Calu3 (cell line): ENCODE data around the gene NFX1. TPM values are rescaled to one million over a fixed set of nuclear protein-coding genes. Genes with fewer than 3 reads are reported as not detected.

Experiments used
- BruUV-seq: library from RNA; stranded (reverse); fragments of 400-500 nt; replicated peaks from 2 replicates; lab custom pipeline; 2021; lab: Mats Ljungman, UMichigan
- CTCF ChIA-PET: fragments of 300-600 bp; sonication (Branson Sonifier 250); formaldehyde crosslinking; loops from one replicate; lab custom pipeline; 2022; ENCODE audit warnings: antibody characterized with exemption; lab: Charles Lee
- DNase-seq: peaks from one replicate; pipeline ENCODE4 v3.0.0; 2022
- H3K27ac Mint-ChIP-seq: one replicate; pipeline ENCODE4 v1.8.0; 2022; ENCODE audit warnings: mixed read lengths; ENCODE audit not compliant: unreplicated experiment
- H3K27me3 Mint-ChIP-seq: one replicate; pipeline ENCODE4 v1.8.0; 2022; ENCODE audit warnings: mixed read lengths; ENCODE audit not compliant: unreplicated experiment
- H3K36me3 Mint-ChIP-seq: one replicate; pipeline ENCODE4 v1.8.0; 2022; ENCODE audit warnings: mild to moderate bottlenecking, moderate library complexity, mixed read lengths; ENCODE audit not compliant: insufficient read depth, unreplicated experiment
- H3K4me1 Mint-ChIP-seq: one replicate; pipeline ENCODE4 v1.8.0; 2022; ENCODE audit warnings: mild to moderate bottlenecking, low read depth, mixed read lengths; ENCODE audit not compliant: unreplicated experiment
- H3K4me3 Mint-ChIP-seq: one replicate; pipeline ENCODE4 v1.8.0; 2022; ENCODE audit warnings: mild to moderate bottlenecking, low read depth, moderate library complexity, mixed read lengths; ENCODE audit not compliant: unreplicated experiment
- H3K9me3 Mint-ChIP-seq: one replicate; pipeline ENCODE4 v1.8.0; 2022; ENCODE audit warnings: low read depth, mixed read lengths; ENCODE audit not compliant: unreplicated experiment
- CTCF ChIP-seq: fragments of 200-600 bp; IDR thresholded peaks from one replicate; pipeline ENCODE4 v1.8.0; 2022; ENCODE audit warnings: antibody characterized with exemption; ENCODE audit not compliant: unreplicated experiment
- intact Hi-C: fragments of 100-400 bp; cut with micrococcal nuclease; formaldehyde crosslinking; loops from one replicate; pipeline ENCODE4 v1.10.0; 2022; ENCODE audit not compliant: unreplicated experiment
- total RNA-seq: library from RNA; stranded (reverse); gene quantifications from 2 replicates; pipeline ENCODE4 v1.2.3, GENCODE V29; 2022

Gene NFX1
- total RNA-seq, 1 experiment from 2014 or later, result 27.3 TPM

DNA sequence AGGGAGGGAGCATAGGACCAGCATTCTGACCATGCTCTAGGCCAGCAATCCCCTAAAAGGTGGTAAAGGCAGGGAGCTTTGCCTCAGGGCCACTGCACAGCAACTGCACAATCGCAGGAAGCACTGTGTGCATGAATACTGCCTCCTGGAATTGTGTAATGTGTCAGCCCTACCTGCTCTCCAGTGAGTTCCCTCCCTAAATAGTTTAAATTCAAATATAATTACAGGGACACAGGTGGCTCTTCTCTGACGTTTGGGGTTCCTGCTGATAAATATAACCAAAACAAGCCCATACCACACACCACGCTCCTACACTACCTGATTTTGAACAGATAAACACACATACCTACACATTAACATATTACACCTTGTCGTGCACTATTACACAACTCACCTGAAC, 34.8 kb upstream of the NFX1 start:
- H3K27me3 Mint-ChIP-seq, result no peaks in the 10 kb centered on the region
- H3K4me1 Mint-ChIP-seq, result no peaks in the 10 kb centered on the region
- CTCF ChIA-PET, result no interaction called here
- H3K9me3 Mint-ChIP-seq, result no peaks in the 10 kb centered on the region
- intact Hi-C loops, result no loop called here
- no peak overlapping the region for H3K4me3 Mint-ChIP-seq
- peaks cover 38% of the 10 kb centered on the region for H3K36me3 Mint-ChIP-seq
- no peak for DNase-seq
- no peak overlapping the region for H3K27ac Mint-ChIP-seq
- no peak for TF ChIP-seq CTCF
- BruUV-seq, result no TSS peak

- Mint-ChIP-seq H3K9me3 (no peaks in the 10 kb centered on the region), H3K27me3 (no peaks in the 10 kb centered on the region), H3K27ac (no peak overlapping the region), H3K36me3 (peaks cover 41% of the 10 kb centered on the region), H3K4me3 (no peak overlapping the region), H3K4me1 (no peaks in the 10 kb centered on the region)
- DNase-seq, result no peak
- no TSS peak for BruUV-seq
- intact Hi-C loops, result no loop called here
- CTCF ChIA-PET, result no interaction called here
- TF ChIP-seq CTCF, result no peak
These were observed 34.1 kb upstream of the NFX1 start for GRCh38 chr9:33256236-33256635.

GRCh38 chr9:33257276-33257675, 33.0 kb upstream of the NFX1 start:
- Mint-ChIP-seq H3K4me1 (no peaks in the 10 kb centered on the region), H3K36me3 (peaks cover 41% of the 10 kb centered on the region), H3K27me3 (no peaks in the 10 kb centered on the region), H3K9me3 (no peaks in the 10 kb centered on the region), H3K4me3 (no peak overlapping the region), H3K27ac (no peak overlapping the region)
- intact Hi-C loops, result no loop called here
- no peak for TF ChIP-seq CTCF
- CTCF ChIA-PET, result no interaction called here
- no TSS peak for BruUV-seq
- DNase-seq, result no peak

- DNase-seq, result no peak
- Mint-ChIP-seq H3K4me1 (peaks cover 11% of the 10 kb centered on the region), H3K4me3 (no peak overlapping the region), H3K27ac (no peak overlapping the region), H3K36me3 (peaks cover 66% of the 10 kb centered on the region), H3K27me3 (no peaks in the 10 kb centered on the region), H3K9me3 (no peaks in the 10 kb centered on the region)
- CTCF ChIA-PET, result no interaction called here
- intact Hi-C loops, result no loop called here
- BruUV-seq, result no TSS peak
- no peak for TF ChIP-seq CTCF
These were observed 29.9 kb upstream of the NFX1 start for GRCh38 chr9:33260372-33260771.
